Renal cortex interstitium (tissue), 11 donors: ENCODE data around the gene RUFY4. TPM values are rescaled to one million over a fixed set of nuclear protein-coding genes. Genes with fewer than 3 reads are reported as not detected.

Experiments used
- DNase-seq, 11 donors: peaks; one replicate each; pipeline ENCODE4 v3.0.0-alpha.2; 2013; ENCODE audit warnings: low read depth in 9 of 11, low spot score in 4 of 11; ENCODE audit errors: extremely low read depth in 1 of 11
- polyA plus RNA-seq, 3 donors: library from polyadenylated mRNA; unstranded; fragments of 120-200 nt; gene quantifications; one replicate each; pipeline ENCODE4 v1.2.1, GENCODE V29; 2013; ENCODE audit not compliant: insufficient read length in 3 of 3

The RUFY4 gene
- polyA plus RNA-seq, 3 donors, result 0.09 to 0.41 (median 0.23) TPM

GRCh38 chr2:218046238-218046637 lies 22.8 kb upstream of the RUFY4 start:
- DNase-seq, result no peak

DNA sequence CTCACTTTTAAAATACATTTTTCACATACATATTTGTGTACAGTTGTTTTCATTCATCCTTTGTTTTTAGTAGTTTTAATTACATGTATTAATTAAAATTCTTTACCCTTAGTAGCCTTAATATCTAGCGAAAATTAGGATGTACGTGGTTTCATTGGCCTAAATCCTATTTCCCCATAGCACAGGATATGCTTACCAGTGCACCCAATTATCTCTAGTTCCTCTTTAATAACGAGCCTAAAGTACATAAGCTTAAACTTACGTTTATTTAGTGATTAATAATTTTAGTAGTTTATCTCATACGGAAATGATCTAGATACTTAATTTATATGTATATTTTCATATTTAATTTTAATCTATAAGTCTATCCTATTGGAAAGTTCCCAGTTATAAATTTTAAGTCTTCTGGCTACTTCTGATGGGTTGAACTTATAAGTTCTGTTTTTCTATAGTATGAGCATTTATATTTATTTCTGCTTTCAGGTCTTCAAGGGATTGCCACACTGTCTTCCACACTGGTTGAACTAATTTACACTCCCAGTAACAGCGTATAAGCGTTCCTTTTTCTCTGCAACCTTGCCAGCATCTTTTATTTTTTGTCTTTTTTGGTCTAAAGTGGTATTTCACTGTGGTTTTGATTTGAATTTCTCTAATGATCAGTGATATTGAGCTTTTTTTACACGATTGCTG lies 21.4 kb upstream of the RUFY4 start:
- no peak for DNase-seq

GRCh38 chr2:218051903-218052302 lies 17.1 kb upstream of the RUFY4 start:
- DNase-seq, result no peak

- no peak for DNase-seq
These were observed 9.8 kb upstream of the RUFY4 start for GRCh38 chr2:218059289-218059688.

DNA sequence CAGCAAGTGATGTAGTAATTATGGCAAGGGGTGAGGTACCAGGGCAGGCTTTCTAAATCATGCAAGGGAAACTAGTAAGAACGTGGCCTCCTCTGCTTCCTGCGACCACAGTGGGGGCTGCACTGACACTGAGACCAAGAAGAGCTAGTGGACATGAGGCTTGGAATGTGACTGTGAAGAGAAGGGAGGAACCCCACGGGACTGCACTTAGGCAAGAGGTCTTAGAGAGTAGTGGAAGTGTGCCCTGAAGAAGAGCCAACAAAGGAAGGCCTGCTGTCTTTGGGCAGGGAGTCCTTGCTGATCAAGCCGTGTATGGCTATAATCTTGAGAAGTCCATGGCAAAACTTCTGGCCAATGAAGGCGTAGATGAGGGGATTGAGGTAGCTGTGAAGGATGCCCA lies 8.9 kb upstream of the RUFY4 start:
- DNase-seq, result no peak

DNA sequence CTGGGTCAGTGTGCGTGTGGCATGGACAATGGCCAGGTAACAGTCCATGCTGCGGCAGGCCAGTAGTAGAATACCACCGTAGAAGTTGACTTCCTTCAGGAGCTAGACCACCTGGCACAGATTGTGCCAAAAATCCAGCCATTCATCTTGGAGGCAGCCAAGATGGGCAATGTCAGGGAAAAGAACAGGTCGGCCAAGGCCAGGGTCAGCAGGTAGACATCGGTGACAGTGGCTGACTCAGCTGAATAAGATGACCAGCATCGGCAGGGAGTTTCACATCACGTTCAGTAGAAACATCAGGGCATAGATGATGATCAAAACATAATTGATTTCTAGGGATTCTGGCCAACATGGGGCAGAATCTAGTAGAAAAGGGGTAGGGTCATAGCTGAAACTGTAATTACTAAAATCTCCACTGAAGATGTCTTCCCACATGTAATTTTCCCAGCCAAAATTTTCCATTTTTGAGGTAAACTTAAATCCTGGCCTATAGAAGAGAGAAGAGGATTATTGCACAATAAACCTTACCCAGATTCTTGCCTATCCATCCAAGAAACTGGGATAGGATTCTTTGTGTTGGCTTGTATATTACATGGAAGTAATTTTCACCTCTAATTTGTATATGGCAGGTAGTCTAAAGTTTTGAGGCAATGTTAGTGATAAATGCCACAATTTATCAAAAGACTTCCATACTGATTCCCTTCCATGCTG lies 7.9 kb upstream of the RUFY4 start:
- no peak for DNase-seq

GRCh38 chr2:218063486-218063885 lies 5.6 kb upstream of the RUFY4 start:
- no peak for DNase-seq

- DNase-seq, result no peak
These were observed 5.2 kb upstream of the RUFY4 start for GRCh38 chr2:218063896-218064295.

DNA sequence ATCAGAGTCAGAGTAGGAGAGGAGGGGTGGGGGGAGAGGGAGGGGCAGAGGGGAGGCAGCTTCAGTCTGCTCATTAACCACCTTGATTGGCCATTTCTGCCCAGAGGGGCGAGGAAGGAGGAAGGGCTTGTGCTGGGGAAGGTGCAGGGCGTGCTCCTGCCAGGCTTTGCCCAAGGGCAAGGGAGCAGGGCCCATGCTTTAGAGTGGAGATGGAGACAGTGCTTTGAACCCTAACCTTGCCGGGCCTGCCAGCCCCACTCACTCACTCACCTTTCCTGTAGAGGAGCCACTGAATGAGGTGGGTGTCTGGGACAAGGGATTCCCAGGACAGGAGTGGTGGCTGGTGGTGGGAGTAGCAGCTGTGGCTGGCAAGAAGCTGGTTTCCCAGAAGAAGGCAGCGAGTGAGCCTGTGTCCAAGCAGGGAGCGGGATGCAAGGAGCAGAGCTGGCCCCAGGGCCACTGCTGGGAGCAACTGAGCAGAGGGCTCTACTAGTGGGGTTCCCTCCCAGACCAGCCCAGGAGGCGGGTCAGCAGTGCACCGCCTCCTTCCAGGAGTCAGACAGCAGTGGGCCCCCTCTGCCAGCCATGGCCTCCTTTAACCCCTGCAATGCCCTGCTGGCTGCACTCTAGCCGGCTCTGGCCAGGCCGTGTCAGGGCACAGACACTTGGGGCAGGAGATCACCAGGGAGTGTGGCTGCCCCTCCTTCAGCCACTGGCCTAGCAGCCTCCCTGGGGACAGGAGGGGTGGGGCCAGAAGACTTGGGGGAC lies 3.6 kb upstream of the RUFY4 start:
- DNase-seq, result no peak

DNA sequence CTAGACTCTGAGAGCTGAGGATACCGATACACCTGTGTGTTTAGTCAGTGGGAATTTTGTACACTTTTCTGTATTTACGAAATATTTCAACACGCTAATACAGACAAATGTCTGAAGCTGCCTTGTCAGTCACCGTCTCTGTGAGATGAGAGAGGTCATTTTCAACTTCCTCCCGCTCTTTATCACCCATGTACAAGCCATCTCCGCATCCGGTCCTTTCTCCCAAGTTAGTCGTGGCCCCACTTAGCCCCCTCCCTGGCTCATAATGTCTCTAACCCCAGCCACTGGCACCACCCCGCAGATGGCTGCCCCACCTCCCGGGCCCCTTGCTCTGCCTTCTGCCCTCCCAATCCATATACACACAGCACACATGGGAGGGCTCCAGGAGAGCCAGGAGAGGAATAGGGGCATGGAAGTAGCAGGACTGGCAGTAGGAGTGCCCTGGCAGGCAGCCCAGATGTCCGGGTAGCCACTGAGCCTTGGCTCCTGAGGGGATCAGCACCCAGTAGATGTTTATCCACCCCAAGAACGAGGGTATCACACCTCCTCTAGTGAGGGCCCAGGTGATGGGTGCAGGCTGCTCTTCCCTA lies 2.0 kb upstream of the RUFY4 start:
- DNase-seq, result no peak

DNA sequence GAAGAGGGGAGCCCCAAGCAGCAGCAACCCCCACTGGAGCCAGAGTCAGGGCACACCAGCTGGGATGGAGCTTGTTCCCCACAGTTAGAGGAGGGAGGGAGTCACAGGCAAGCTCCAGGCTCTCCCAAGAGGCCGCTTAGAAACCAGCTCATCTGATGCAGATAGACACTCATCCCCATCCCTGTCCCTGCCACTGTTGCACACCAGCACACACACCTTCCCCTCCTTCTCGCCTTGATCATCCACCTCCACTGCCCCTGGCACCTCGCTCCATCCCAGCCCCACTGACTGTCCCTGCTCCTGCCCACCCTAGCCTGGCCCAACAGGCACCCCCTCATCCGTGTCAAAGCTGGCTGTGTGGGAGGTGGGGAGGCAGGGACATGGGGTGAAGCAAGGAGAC lies 1.5 kb upstream of the RUFY4 start:
- no peak for DNase-seq

- DNase-seq, result no peak
These were observed 700 bp downstream of the RUFY4 start for GRCh38 chr2:218069606-218070300.

DNA sequence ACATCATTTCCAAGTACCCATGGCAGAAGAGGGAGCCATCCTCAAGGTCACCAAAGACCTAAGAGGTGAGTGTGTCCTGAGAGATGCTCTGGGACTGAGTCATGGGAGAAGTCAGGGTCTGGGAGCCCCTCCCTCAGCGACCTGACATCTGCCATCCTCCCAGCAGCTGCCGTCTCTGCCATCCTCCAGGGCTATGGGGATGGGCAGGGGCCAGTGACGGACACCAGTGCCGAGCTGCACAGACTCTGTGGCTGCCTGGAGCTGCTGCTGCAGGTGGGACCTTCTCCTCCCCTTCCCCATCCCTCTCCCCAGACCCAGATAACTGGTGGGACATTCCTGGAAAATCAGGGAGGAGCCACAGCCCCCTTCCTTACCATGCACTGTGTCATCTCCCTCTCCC lies 1.5 kb downstream of the RUFY4 start:
- no peak for DNase-seq

GRCh38 chr2:218071218-218071937 lies 2.3 kb downstream of the RUFY4 start:
- DNase-seq, result no peak

DNA sequence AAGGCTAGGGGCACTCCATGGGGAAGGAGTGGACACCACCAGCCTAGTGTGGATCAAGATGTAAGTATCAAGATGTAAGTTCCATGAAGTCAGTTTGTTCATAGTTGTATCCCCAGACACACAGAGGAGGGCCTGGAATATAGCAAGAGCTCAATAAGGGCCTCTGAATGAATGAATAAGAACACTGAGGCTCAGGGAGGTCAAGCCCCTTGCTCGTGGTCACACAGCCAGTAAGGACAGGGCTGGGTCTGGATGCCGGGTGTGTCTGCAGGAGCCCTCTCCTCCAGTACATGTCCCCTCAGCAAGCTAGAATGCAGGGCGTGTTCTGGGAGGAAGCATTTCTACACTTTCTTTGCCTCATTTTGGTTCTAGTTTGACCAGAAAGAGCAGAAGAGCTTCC lies 2.9 kb downstream of the RUFY4 start:
- no peak for DNase-seq

- no peak for DNase-seq
These were observed 3.5 kb downstream of the RUFY4 start for GRCh38 chr2:218072478-218073024.

- DNase-seq, result no peak
These were observed 4.1 kb downstream of the RUFY4 start for GRCh38 chr2:218073185-218073584.

DNA sequence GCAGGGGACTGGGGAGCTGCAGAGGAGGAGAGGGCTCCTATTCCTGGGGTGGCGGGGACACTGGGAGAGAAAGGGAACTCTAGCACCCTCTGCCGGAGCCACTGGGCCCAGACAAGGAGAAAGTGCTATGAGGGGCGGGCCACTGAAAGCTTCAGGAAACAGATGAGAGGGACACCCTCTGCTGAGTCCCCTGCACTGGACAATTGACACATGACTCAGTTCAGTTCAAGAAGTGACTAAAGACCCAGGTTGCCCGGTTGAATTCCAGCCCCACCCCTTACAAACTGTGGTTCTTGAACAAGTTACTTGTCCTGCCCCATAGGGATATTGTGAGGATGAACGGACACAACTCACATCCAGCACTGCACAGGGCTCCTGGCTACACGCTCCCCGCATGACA lies 5.0 kb downstream of the RUFY4 start:
- DNase-seq, result no peak
